NCI-H1048 (cell line): Measurements from ENCODE around the gene DIPK1B.

ENCODE experiments used
- DNase-seq: peaks from one replicate; lab custom pipeline; 2025; lab: John Stamatoyannopoulos, UW

The DIPK1B gene

GRCh38 chr9:136739509-136739908 is 27.1 kb downstream of the DIPK1B start:
- no peak for DNase-seq

GRCh38 chr9:136740069-136740468 is 27.7 kb downstream of the DIPK1B start:
- DNase-seq = no peak

- DNase-seq = no peak
Observed at GRCh38 chr9:136740491-136740890, 28.1 kb downstream of the DIPK1B start.

GRCh38 chr9:136740971-136741882 is 28.9 kb downstream of the DIPK1B start:
- DNase-seq = no peak

- no peak for DNase-seq
Observed at GRCh38 chr9:136741883-136742571, 29.7 kb downstream of the DIPK1B start.

- no peak for DNase-seq
Observed at GRCh38 chr9:136742591-136743391, 30.4 kb downstream of the DIPK1B start, which contains the start of gene LCN10. Gene LCN10, minus strand, starts transcription at chr9:136742940. Its CDS starts 37 bp downstream, at chr9:136742903.

GRCh38 chr9:136743639-136744211 is 31.4 kb downstream of the DIPK1B start:
- DNase-seq = no peak

- no peak for DNase-seq
Observed at GRCh38 chr9:136744773-136745172, 32.4 kb downstream of the DIPK1B start.

- DNase-seq = no peak
Observed at GRCh38 chr9:136745389-136746154, 33.2 kb downstream of the DIPK1B start.

GRCh38 chr9:136746155-136746490 is 33.8 kb downstream of the DIPK1B start:
- no peak for DNase-seq

GRCh38 chr9:136746621-136747020 is 34.2 kb downstream of the DIPK1B start:
- DNase-seq = no peak

GRCh38 chr9:136747161-136748060 is 35.0 kb downstream of the DIPK1B start:
- no peak for DNase-seq

GRCh38 chr9:136748201-136748600 is 35.8 kb downstream of the DIPK1B start, which contains the start of gene LCN6:
Gene LCN6, minus strand, starts transcription at chr9:136748525. Its CDS starts 42 bp downstream, at chr9:136748483.
- no peak for DNase-seq

- no peak for DNase-seq
Observed at GRCh38 chr9:136748666-136749611, 36.6 kb downstream of the DIPK1B start.

GRCh38 chr9:136750526-136750925 is 38.2 kb downstream of the DIPK1B start:
- no peak for DNase-seq

GRCh38 chr9:136751244-136751643 is 38.9 kb downstream of the DIPK1B start:
- DNase-seq = no peak

- DNase-seq = no peak
Observed at GRCh38 chr9:136751814-136752213, 39.4 kb downstream of the DIPK1B start.

- DNase-seq = no peak
Observed at GRCh38 chr9:136753371-136754058, 41.1 kb downstream of the DIPK1B start.
